ENCODE results near the gene DNMT3L.
"Not testable (repeated sequence)": the region's sequence is repeated elsewhere in the genome, so short reads cannot be mapped to it uniquely, and the experiment has no call there.

- not testable (repeated sequence) for TF ChIP-seq CTCF, POLR2A, EP300, POLR2AphosphoS5 (IDR thresholded peaks at IDR 0.05)
These were observed 20.9 kb downstream of the DNMT3L start, which contains the start of gene ICOSLG for GRCh38 chr21:44240842-44241241.
